ENCODE measurements around the gene DVL1. TPM values are rescaled to one million over a fixed set of nuclear protein-coding genes. Genes with fewer than 3 reads are reported as not detected.

The DVL1 gene
- total and polyA plus RNA-seq, 9 of the 15 experiments (the other 6 are each of a cell fraction or from before 2014, with no cell fraction given): 0.62 to 135 (median 24.3) TPM

DNA sequence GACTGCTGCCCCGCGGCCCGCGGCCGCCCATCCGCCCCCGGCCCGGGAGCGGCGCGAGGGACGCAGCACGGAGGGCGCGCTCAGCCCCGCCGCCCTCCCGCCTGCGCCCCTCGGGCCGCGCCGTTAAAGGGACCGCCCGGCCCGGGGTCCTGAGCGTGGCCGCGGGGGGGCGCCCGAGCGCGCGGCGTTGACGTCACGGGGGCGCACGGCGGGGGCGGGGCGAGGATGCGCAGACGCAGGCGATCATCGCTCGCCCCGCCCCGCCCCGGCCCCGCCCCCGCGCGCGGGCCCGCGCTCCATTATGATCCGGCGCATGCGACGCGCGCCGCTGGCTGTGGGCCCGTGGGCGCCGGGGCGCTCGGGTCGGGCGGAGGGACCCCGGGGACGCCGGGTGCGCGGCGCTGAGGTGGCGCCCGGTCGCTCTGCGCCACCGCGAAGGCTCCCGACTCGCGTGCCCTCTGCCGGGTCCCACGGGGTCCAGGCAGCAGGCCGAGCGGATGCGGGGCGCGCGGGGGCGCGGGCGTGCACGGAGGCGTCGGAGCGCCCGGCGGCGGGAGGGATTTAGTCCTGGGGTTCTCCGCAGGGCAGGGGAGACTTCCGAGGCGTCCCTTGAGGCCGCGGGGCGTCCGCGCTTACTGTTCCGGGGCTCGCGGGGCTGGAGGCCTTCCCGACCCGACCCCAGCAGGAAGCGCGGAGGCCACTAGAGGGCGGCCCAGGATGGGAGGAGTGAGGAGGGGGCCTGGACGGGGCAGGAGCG, at the start of gene DVL1 (continued):
- TF ChIP-seq NCOA2 (IDR thresholded peaks at IDR 0.05; ENCODE audit: partially characterized antibody in 2 of 2): no peak
- no peak for TF ChIP-seq NBN (IDR thresholded peaks at IDR 0.05; ENCODE audit: low read depth)
- TF ChIP-seq SP2 (IDR thresholded peaks at IDR 0.05; ENCODE audit: extremely low read depth, low read depth, low read length, poor library complexity, severe bottlenecking): no peak
- peak; percentile 62; the same call in 1 of the 2 replicates for TF ChIP-seq ETV5 (CRISPR knock-in tag; IDR thresholded peaks at IDR 0.05; ENCODE audit: low read depth)
- no peak for TF ChIP-seq MYNN (IDR thresholded peaks at IDR 0.05)
- no peak for TF ChIP-seq MYNN (CRISPR knock-in tag; IDR thresholded peaks at IDR 0.05)
- no peak for TF ChIP-seq ZNF280B (CRISPR knock-in tag; IDR thresholded peaks at IDR 0.05)
- TF ChIP-seq KAT2B (IDR thresholded peaks at IDR 0.05; ENCODE audit: low read depth, low read length): no peak
- no peak for TF ChIP-seq NFRKB (IDR thresholded peaks at IDR 0.05; ENCODE audit: low read depth)
- peak; percentile 79; the same call in 1 of the 2 replicates for TF ChIP-seq PHF8 (IDR thresholded peaks at IDR 0.05; ENCODE audit: borderline replicate concordance, low read length)
- TF ChIP-seq MAFF (IDR thresholded peaks at IDR 0.05; ENCODE audit: low read length): no peak
- no peak for TF ChIP-seq BRD4 (IDR thresholded peaks at IDR 0.05)
- TF ChIP-seq CREB1 (IDR thresholded peaks at IDR 0.05): peak; percentile 73; the same call in 1 of the 2 replicates
- no peak for TF ChIP-seq CREB1 (CRISPR knock-in tag; IDR thresholded peaks at IDR 0.05)
- TF ChIP-seq, protein P1, sequence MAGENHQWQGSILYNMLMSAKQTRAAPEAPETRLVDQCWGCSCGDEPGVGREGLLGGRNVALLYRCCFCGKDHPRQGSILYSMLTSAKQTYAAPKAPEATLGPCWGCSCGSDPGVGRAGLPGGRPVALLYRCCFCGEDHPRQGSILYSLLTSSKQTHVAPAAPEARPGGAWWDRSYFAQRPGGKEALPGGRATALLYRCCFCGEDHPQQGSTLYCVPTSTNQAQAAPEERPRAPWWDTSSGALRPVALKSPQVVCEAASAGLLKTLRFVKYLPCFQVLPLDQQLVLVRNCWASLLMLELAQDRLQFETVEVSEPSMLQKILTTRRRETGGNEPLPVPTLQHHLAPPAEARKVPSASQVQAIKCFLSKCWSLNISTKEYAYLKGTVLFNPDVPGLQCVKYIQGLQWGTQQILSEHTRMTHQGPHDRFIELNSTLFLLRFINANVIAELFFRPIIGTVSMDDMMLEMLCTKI (IDR thresholded peaks at IDR 0.05; ENCODE audit: partially characterized antibody): no peak
- TF ChIP-seq NR4A1 (CRISPR knock-in tag; IDR thresholded peaks at IDR 0.05): no peak
- TF ChIP-seq NR4A1 (tag; IDR thresholded peaks at IDR 0.05): peak; percentile 70; the same call in 1 of the 2 replicates
- no peak for TF ChIP-seq MTA1 (IDR thresholded peaks at IDR 0.05; ENCODE audit: borderline replicate concordance)
- TF ChIP-seq SRSF1 (IDR thresholded peaks at IDR 0.05; ENCODE audit: low read depth, low read length): no peak
- no peak for TF ChIP-seq ZNF79 (CRISPR knock-in tag; IDR thresholded peaks at IDR 0.05; ENCODE audit: low read depth)
- TF ChIP-seq ARID4B (CRISPR knock-in tag; IDR thresholded peaks at IDR 0.05): peak; percentile 84; the same call in 1 of the 2 replicates
